ENCODE measurements around the gene ACSL1.
"Not testable (repeated sequence)": the region's sequence is repeated elsewhere in the genome, so short reads cannot be mapped to it uniquely, and the experiment has no call there.

ACSL1 gene

GRCh38 chr4:184745831-184746795 lies 79.7 kb downstream of the ACSL1 start:
- Histone ChIP-seq H3K4me2 (ENCODE audit: low read depth, low read length, poor library complexity, severe bottlenecking) (peak overlapping the region; percentile 39), H3K4me3 (ENCODE audit: low read length, poor library complexity, severe bottlenecking) (peak overlapping the region; percentile 21)
- TF ChIP-seq, protein P1, sequence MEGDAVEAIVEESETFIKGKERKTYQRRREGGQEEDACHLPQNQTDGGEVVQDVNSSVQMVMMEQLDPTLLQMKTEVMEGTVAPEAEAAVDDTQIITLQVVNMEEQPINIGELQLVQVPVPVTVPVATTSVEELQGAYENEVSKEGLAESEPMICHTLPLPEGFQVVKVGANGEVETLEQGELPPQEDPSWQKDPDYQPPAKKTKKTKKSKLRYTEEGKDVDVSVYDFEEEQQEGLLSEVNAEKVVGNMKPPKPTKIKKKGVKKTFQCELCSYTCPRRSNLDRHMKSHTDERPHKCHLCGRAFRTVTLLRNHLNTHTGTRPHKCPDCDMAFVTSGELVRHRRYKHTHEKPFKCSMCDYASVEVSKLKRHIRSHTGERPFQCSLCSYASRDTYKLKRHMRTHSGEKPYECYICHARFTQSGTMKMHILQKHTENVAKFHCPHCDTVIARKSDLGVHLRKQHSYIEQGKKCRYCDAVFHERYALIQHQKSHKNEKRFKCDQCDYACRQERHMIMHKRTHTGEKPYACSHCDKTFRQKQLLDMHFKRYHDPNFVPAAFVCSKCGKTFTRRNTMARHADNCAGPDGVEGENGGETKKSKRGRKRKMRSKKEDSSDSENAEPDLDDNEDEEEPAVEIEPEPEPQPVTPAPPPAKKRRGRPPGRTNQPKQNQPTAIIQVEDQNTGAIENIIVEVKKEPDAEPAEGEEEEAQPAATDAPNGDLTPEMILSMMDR (conservative IDR thresholded peaks at IDR 0.05; ENCODE audit: low read length) = peak; percentile 88
- no peak for TF ChIP-seq EZH2phosphoT487 (IDR thresholded peaks at IDR 0.05; ENCODE audit: borderline replicate concordance)

GRCh38 chr4:184744236-184744635 lies 81.5 kb downstream of the ACSL1 start:
- no peaks in the 10 kb centered on the region for H3F3A ChIP-seq (ENCODE audit: low read depth)
- H3K4me2 ChIP-seq (ENCODE audit: low read depth, low read length, poor library complexity, severe bottlenecking) = no peak overlapping the region
- no peaks in the 10 kb centered on the region for H3K9me2 ChIP-seq (replicated peaks; ENCODE audit: low read depth, low read length)
- no peak overlapping the region for H2AFZ ChIP-seq (ENCODE audit: low read length)
- H4K20me1 ChIP-seq (ENCODE audit: insufficient read depth, low read length, poor library complexity, severe bottlenecking) = no peaks in the 10 kb centered on the region
- no peak overlapping the region for H3K4me3 ChIP-seq (ENCODE audit: low read length, poor library complexity, severe bottlenecking)
- H3K9ac ChIP-seq (ENCODE audit: low read depth, low read length, poor library complexity, severe bottlenecking) = no peak overlapping the region
- no peak for TF ChIP-seq EZH2phosphoT487 (IDR thresholded peaks at IDR 0.05; ENCODE audit: borderline replicate concordance)
- TF ChIP-seq, protein P1 (conservative IDR thresholded peaks at IDR 0.05; ENCODE audit: low read length) = no peak
- no peaks in the 10 kb centered on the region for H3K36me3 ChIP-seq (ENCODE audit: insufficient read depth, low read length)
- no peaks in the 10 kb centered on the region for H3K9me3 ChIP-seq (ENCODE audit: insufficient read depth, low read depth, low read length)
- H3K79me2 ChIP-seq (ENCODE audit: insufficient read depth, low read length) = no peaks in the 10 kb centered on the region
- no peaks in the 10 kb centered on the region for H3K27me3 ChIP-seq (ENCODE audit: insufficient read depth, low read length, poor library complexity, severe bottlenecking)
- H3K4me1 ChIP-seq (ENCODE audit: insufficient read depth, low read length, poor library complexity, severe bottlenecking) = peaks cover 9% of the 10 kb centered on the region

More at GRCh38 chr4:184745831-184746795, 79.7 kb downstream of the ACSL1 start:
- Histone ChIP-seq H2AFZ (ENCODE audit: low read length) (peak overlapping the region; percentile 84), H3K27me3 (ENCODE audit: insufficient read depth, low read length, poor library complexity, severe bottlenecking) (no peaks in the 10 kb centered on the region), H3K4me1 (ENCODE audit: insufficient read depth, low read length, poor library complexity, severe bottlenecking) (peaks cover 9% of the 10 kb centered on the region), H3K9me3 (ENCODE audit: insufficient read depth, low read depth, low read length) (no peaks in the 10 kb centered on the region), H4K20me1 (ENCODE audit: insufficient read depth, low read length, poor library complexity, severe bottlenecking) (no peaks in the 10 kb centered on the region), H3K79me2 (ENCODE audit: insufficient read depth, low read length) (no peaks in the 10 kb centered on the region), H3K9me2 (replicated peaks; ENCODE audit: low read depth, low read length) (no peaks in the 10 kb centered on the region), H3K36me3 (ENCODE audit: insufficient read depth, low read length) (no peaks in the 10 kb centered on the region), H3K9ac (ENCODE audit: low read depth, low read length, poor library complexity, severe bottlenecking) (peak overlapping the region; percentile 20), H3F3A (ENCODE audit: low read depth) (no peaks in the 10 kb centered on the region)

- Histone ChIP-seq H3K4me1 (ENCODE audit: insufficient read depth, low read length, poor library complexity, severe bottlenecking) (peaks cover 9% of the 10 kb centered on the region), H3K9me2 (replicated peaks; ENCODE audit: low read depth, low read length) (no peaks in the 10 kb centered on the region), H3K4me2 (ENCODE audit: low read depth, low read length, poor library complexity, severe bottlenecking) (no peak overlapping the region), H3F3A (ENCODE audit: low read depth) (no peaks in the 10 kb centered on the region), H4K20me1 (ENCODE audit: insufficient read depth, low read length, poor library complexity, severe bottlenecking) (no peaks in the 10 kb centered on the region), H3K4me3 (ENCODE audit: low read length, poor library complexity, severe bottlenecking) (no peak overlapping the region), H3K36me3 (ENCODE audit: insufficient read depth, low read length) (no peaks in the 10 kb centered on the region), H3K27me3 (ENCODE audit: insufficient read depth, low read length, poor library complexity, severe bottlenecking) (no peaks in the 10 kb centered on the region), H3K9me3 (ENCODE audit: insufficient read depth, low read depth, low read length) (no peaks in the 10 kb centered on the region), H2AFZ (ENCODE audit: low read length) (no peak overlapping the region), H3K79me2 (ENCODE audit: insufficient read depth, low read length) (no peaks in the 10 kb centered on the region), H3K9ac (ENCODE audit: low read depth, low read length, poor library complexity, severe bottlenecking) (no peak overlapping the region)
- TF ChIP-seq, protein P1 (conservative IDR thresholded peaks at IDR 0.05; ENCODE audit: low read length) = no peak
- TF ChIP-seq EZH2phosphoT487 (IDR thresholded peaks at IDR 0.05; ENCODE audit: borderline replicate concordance) = no peak
Measured at GRCh38 chr4:184743650-184744049, 82.1 kb downstream of the ACSL1 start.

GRCh38 chr4:184741651-184742050 lies 84.1 kb downstream of the ACSL1 start:
- H3K9ac ChIP-seq (ENCODE audit: low read depth, low read length, poor library complexity, severe bottlenecking); H3K4me3 ChIP-seq (ENCODE audit: low read length, poor library complexity, severe bottlenecking); H3K9me3 ChIP-seq (ENCODE audit: insufficient read depth, low read depth, low read length); H3K4me1 ChIP-seq (ENCODE audit: insufficient read depth, low read length, poor library complexity, severe bottlenecking); H3K79me2 ChIP-seq (ENCODE audit: insufficient read depth, low read length); H3K4me2 ChIP-seq (ENCODE audit: low read depth, low read length, poor library complexity, severe bottlenecking); H3K9me2 ChIP-seq (replicated peaks; ENCODE audit: low read depth, low read length); H3K36me3 ChIP-seq (ENCODE audit: insufficient read depth, low read length); H4K20me1 ChIP-seq (ENCODE audit: insufficient read depth, low read length, poor library complexity, severe bottlenecking); H2AFZ ChIP-seq (ENCODE audit: low read length); H3F3A ChIP-seq (ENCODE audit: low read depth); H3K27me3 ChIP-seq (ENCODE audit: insufficient read depth, low read length, poor library complexity, severe bottlenecking): not testable (repeated sequence)

Measured in Loucy (cell line).